Lower leg skin (tissue), 4 donors: ENCODE data around the gene PRTFDC1. TPM values are rescaled to one million over a fixed set of nuclear protein-coding genes. Genes with fewer than 3 reads are reported as not detected.

Experiments used
- DNase-seq, 2 donors: peaks; one replicate each; pipeline ENCODE4 v3.0.0-alpha.2; 2019; ENCODE audit warnings: low spot score in 2 of 2
- H3K4me3 ChIP-seq: fragments of 200-600 bp; sonication (generic); 2 replicates; pipeline ENCODE4 v1.5.1; 2017; ENCODE audit warnings: mild to moderate bottlenecking, low read depth; ENCODE audit not compliant: poor library complexity, severe bottlenecking
- CTCF ChIP-seq, 3 donors: fragments of 450-650 bp; IDR thresholded peaks; one replicate each; pipeline ENCODE4 v1.5.1; 2016; ENCODE audit warnings: antibody characterized with exemption in 3 of 3, mild to moderate bottlenecking in 3 of 3, moderate library complexity in 2 of 3
- POLR2A ChIP-seq, 2 donors: fragments of 450-650 bp; IDR thresholded peaks; one replicate each; pipeline ENCODE4 v1.6.1; 2016 to 2017; ENCODE audit warnings: antibody characterized with exemption in 2 of 2, mild to moderate bottlenecking in 1 of 2, moderate library complexity in 1 of 2
- WGBS, 2 donors: methylation state at CpG; one replicate each; pipeline ENCODE4 v1.1.5; 2018; 5-methylcytosine and 5-hydroxymethylcytosine counted together
- intact Hi-C: fragments of 100-400 bp; cut with DNase I; formaldehyde crosslinking; loops from one replicate; pipeline ENCODE4 v1.15.0; 2023; ENCODE audit warnings: low total_unique reads
- total RNA-seq, 4 donors: library from RNA; depleted of rRNA; stranded (reverse); fragments of >200 nt; gene quantifications; one replicate each; pipeline ENCODE4 v1.1.0, GENCODE V29; 2016

The PRTFDC1 gene
- total RNA-seq, 4 donors from 2014 or later: 0.45 to 1.3 TPM; not detected in 2

GRCh38 chr10:24914148-24914547 lies 38.3 kb downstream of the PRTFDC1 start:
- intact Hi-C loops: no loop called here
- WGBS, 2 donors: 73 to 77% methylated on average over 1 of the region's 1 CpG
- TF ChIP-seq POLR2A (IDR thresholded peaks at IDR 0.05) (no peak), CTCF (IDR thresholded peaks at IDR 0.05) (no peak)
- no peak overlapping the region for H3K4me3 ChIP-seq
- DNase-seq: no peak

- 28 to 30% methylated on average over 2 of the region's 2 CpGs for WGBS, 2 donors
- intact Hi-C loops: no loop called here
- TF ChIP-seq CTCF (IDR thresholded peaks at IDR 0.05) (no peak), POLR2A (IDR thresholded peaks at IDR 0.05) (no peak)
- no peak overlapping the region for H3K4me3 ChIP-seq
- DNase-seq: no peak
These were observed 40.2 kb downstream of the PRTFDC1 start for GRCh38 chr10:24912215-24912614.

GRCh38 chr10:24911029-24911428 lies 41.4 kb downstream of the PRTFDC1 start:
- H3K4me3 ChIP-seq: no peak overlapping the region
- intact Hi-C loops: no loop called here
- no peak for DNase-seq
- TF ChIP-seq CTCF (IDR thresholded peaks at IDR 0.05): no peak
- no peak for TF ChIP-seq POLR2A (IDR thresholded peaks at IDR 0.05)
- WGBS, 2 donors: 86% methylated on average over 2 of the region's 2 CpGs

GRCh38 chr10:24910574-24910973 lies 41.8 kb downstream of the PRTFDC1 start:
- no peak overlapping the region for H3K4me3 ChIP-seq
- no peak for DNase-seq
- intact Hi-C loops: no loop called here
- TF ChIP-seq POLR2A (IDR thresholded peaks at IDR 0.05) (no peak), CTCF (IDR thresholded peaks at IDR 0.05) (no peak)

- TF ChIP-seq POLR2A (IDR thresholded peaks at IDR 0.05) (no peak), CTCF (IDR thresholded peaks at IDR 0.05) (no peak)
- no peak for DNase-seq
- no peak overlapping the region for H3K4me3 ChIP-seq
- 76 to 79% methylated on average over 2 of the region's 2 CpGs for WGBS, 2 donors
- intact Hi-C loops: no loop called here
These were observed 43.5 kb downstream of the PRTFDC1 start for GRCh38 chr10:24908793-24909423.

- TF ChIP-seq CTCF (IDR thresholded peaks at IDR 0.05) (no peak), POLR2A (IDR thresholded peaks at IDR 0.05) (no peak)
- no peak for DNase-seq
- intact Hi-C loops: no loop called here
- WGBS, 2 donors: 76 to 84% methylated on average over 6 of the region's 6 CpGs
- no peak overlapping the region for H3K4me3 ChIP-seq
These were observed 44.5 kb downstream of the PRTFDC1 start for GRCh38 chr10:24907956-24908355.
